ENCODE data around the gene PTGES2. TPM values are rescaled to one million over a fixed set of nuclear protein-coding genes. Genes with fewer than 3 reads are reported as not detected.

PTGES2 gene
- total RNA-seq, 1 donor from 2014 or later: 44.1 TPM

- no peak overlapping the region for H3K27ac ChIP-seq (ENCODE audit: low read depth, low read length)
- no peak for DNase-seq (ENCODE audit: low read depth)
- H3K4me3 Mint-ChIP-seq (ENCODE audit: unreplicated experiment): no peak overlapping the region
Measured at GRCh38 chr9:128120741-128121465, 6.6 kb downstream of the PTGES2 start.

GRCh38 chr9:128120061-128120740, 7.3 kb downstream of the PTGES2 start:
- no peak overlapping the region for H3K27ac Mint-ChIP-seq (ENCODE audit: unreplicated experiment)
- Histone ChIP-seq H3K9me3 (ENCODE audit: insufficient read depth, low read depth, low read length) (no peaks in the 10 kb centered on the region), H2AFZ (ENCODE audit: low read depth, low read length) (no peak overlapping the region), H3K27ac (ENCODE audit: low read depth, low read length) (no peak overlapping the region), H3K79me2 (ENCODE audit: insufficient read depth, low read length) (peaks cover 8% of the 10 kb centered on the region), H3K4me2 (ENCODE audit: low read length) (no peak overlapping the region), H3K36me3 (ENCODE audit: insufficient read depth, low read length) (peaks cover 3% of the 10 kb centered on the region), H3K9ac (ENCODE audit: low read length) (no peak overlapping the region), H3K4me1 (ENCODE audit: insufficient read depth, low read length) (peaks cover 3% of the 10 kb centered on the region), H3K27me3 (ENCODE audit: insufficient read depth, low read length) (no peaks in the 10 kb centered on the region), H4K20me1 (ENCODE audit: insufficient read depth, low read length) (peaks cover 15% of the 10 kb centered on the region), H3K4me3 (ENCODE audit: insufficient read depth, low read depth, low read length) (no peak overlapping the region)
- no peaks in the 10 kb centered on the region for H3K9me3 Mint-ChIP-seq (ENCODE audit: unreplicated experiment)
- TF ChIP-seq, protein P1, sequence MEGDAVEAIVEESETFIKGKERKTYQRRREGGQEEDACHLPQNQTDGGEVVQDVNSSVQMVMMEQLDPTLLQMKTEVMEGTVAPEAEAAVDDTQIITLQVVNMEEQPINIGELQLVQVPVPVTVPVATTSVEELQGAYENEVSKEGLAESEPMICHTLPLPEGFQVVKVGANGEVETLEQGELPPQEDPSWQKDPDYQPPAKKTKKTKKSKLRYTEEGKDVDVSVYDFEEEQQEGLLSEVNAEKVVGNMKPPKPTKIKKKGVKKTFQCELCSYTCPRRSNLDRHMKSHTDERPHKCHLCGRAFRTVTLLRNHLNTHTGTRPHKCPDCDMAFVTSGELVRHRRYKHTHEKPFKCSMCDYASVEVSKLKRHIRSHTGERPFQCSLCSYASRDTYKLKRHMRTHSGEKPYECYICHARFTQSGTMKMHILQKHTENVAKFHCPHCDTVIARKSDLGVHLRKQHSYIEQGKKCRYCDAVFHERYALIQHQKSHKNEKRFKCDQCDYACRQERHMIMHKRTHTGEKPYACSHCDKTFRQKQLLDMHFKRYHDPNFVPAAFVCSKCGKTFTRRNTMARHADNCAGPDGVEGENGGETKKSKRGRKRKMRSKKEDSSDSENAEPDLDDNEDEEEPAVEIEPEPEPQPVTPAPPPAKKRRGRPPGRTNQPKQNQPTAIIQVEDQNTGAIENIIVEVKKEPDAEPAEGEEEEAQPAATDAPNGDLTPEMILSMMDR (IDR thresholded peaks at IDR 0.05; ENCODE audit: insufficient read depth, low read depth, low read length): no peak
- TF ChIP-seq EZH2 (IDR thresholded peaks at IDR 0.05; ENCODE audit: insufficient read depth, low read length): no peak
- no peaks in the 10 kb centered on the region for H3K27me3 Mint-ChIP-seq (ENCODE audit: low read depth, unreplicated experiment)
- FAIRE-seq (no peak), DNase-seq (ENCODE audit: low read depth) (no peak)
- H3K4me1 Mint-ChIP-seq (ENCODE audit: low read depth, unreplicated experiment): peaks cover 2% of the 10 kb centered on the region
- H3K4me3 Mint-ChIP-seq (ENCODE audit: unreplicated experiment): no peak overlapping the region
- H3K36me3 Mint-ChIP-seq (ENCODE audit: low read depth, unreplicated experiment): peaks cover 4% of the 10 kb centered on the region

More at GRCh38 chr9:128120741-128121465, 6.6 kb downstream of the PTGES2 start:
- H3K27me3 ChIP-seq (ENCODE audit: insufficient read depth, low read length): no peaks in the 10 kb centered on the region
- H3K4me1 ChIP-seq (ENCODE audit: insufficient read depth, low read length): peaks cover 6% of the 10 kb centered on the region
- H3K4me2 ChIP-seq (ENCODE audit: low read length): no peak overlapping the region
- H3K36me3 Mint-ChIP-seq (ENCODE audit: low read depth, unreplicated experiment): peaks cover 4% of the 10 kb centered on the region
- no peak overlapping the region for H3K4me3 ChIP-seq (ENCODE audit: insufficient read depth, low read depth, low read length)
- no peak overlapping the region for H2AFZ ChIP-seq (ENCODE audit: low read depth, low read length)
- H3K9me3 ChIP-seq (ENCODE audit: insufficient read depth, low read depth, low read length): no peaks in the 10 kb centered on the region
- peaks cover 3% of the 10 kb centered on the region for H3K4me1 Mint-ChIP-seq (ENCODE audit: low read depth, unreplicated experiment)
- no peaks in the 10 kb centered on the region for H3K27me3 Mint-ChIP-seq (ENCODE audit: low read depth, unreplicated experiment)
- FAIRE-seq: no peak
- H3K9me3 Mint-ChIP-seq (ENCODE audit: unreplicated experiment): no peaks in the 10 kb centered on the region
- H3K9ac ChIP-seq (ENCODE audit: low read length): no peak overlapping the region
- no peak overlapping the region for H3K27ac Mint-ChIP-seq (ENCODE audit: unreplicated experiment)
- no peak for TF ChIP-seq EZH2 (IDR thresholded peaks at IDR 0.05; ENCODE audit: insufficient read depth, low read length)
- TF ChIP-seq, protein P1 (IDR thresholded peaks at IDR 0.05; ENCODE audit: insufficient read depth, low read depth, low read length): no peak
- peaks cover 15% of the 10 kb centered on the region for H3K79me2 ChIP-seq (ENCODE audit: insufficient read depth, low read length)
- peaks cover 22% of the 10 kb centered on the region for H4K20me1 ChIP-seq (ENCODE audit: insufficient read depth, low read length)
- peaks cover 3% of the 10 kb centered on the region for H3K36me3 ChIP-seq (ENCODE audit: insufficient read depth, low read length)
